ENCODE results near the gene SCTR. TPM values are rescaled to one million over a fixed set of nuclear protein-coding genes. Genes with fewer than 3 reads are reported as not detected.

Gene SCTR
- total and polyA plus RNA-seq, 2 of the 13 experiments (the other 11 are each of a cell fraction or from before 2014, with no cell fraction given) = not detected

DNA sequence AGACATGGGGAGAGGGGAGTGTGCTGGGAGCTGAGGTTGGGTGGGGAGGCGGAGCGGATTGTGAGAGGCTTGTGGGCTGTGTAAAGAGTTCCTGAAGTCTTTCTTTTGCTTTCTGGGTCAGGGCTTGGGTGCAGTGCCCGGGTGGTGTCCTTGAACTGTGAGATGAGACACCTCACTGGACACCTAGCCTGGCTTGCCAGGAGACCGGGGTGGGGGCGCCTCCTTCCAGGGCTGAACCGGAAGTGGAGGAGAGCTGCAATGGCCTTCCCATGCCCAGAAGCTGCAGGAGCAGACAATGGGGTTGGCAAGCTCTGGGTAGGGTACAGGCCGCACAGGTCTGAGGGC is 88.4 kb downstream of the SCTR start (continued):
- TF ChIP-seq, protein P1, sequence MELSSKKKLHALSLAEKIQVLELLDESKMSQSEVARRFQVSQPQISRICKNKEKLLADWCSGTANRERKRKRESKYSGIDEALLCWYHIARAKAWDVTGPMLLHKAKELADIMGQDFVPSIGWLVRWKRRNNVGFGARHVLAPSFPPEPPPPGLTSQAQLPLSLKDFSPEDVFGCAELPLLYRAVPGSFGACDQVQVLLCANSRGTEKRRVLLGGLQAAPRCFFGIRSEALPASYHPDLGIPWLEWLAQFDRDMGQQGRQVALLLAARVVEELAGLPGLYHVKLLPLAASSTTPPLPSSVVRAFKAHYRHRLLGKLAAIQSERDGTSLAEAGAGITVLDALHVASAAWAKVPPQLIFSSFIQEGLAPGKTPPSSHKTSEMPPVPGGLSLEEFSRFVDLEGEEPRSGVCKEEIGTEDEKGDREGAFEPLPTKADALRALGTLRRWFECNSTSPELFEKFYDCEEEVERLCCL (CRISPR knock-in tag; IDR thresholded peaks at IDR 0.05; ENCODE audit: borderline replicate concordance) = 0 out of 2 replicates have a peak, but pooled peaks have one; percentile 19
- TF ChIP-seq ONECUT2 (CRISPR knock-in tag; IDR thresholded peaks at IDR 0.05) = no peak
- TF ChIP-seq TCF7L2 (IDR thresholded peaks at IDR 0.05; ENCODE audit: low read depth, low read length) = no peak
- peak; percentile 53 for TF ChIP-seq HNF4A (CRISPR knock-in tag; IDR thresholded peaks at IDR 0.05)
- TF ChIP-seq SIX1 (CRISPR knock-in tag; IDR thresholded peaks at IDR 0.05; ENCODE audit: borderline replicate concordance) = no peak
- no peak for TF ChIP-seq KMT2B (CRISPR knock-in tag; IDR thresholded peaks at IDR 0.05)
- 0 out of 2 replicates have a peak, but pooled peaks have one; percentile 17 for TF ChIP-seq ZNF331 (CRISPR knock-in tag; IDR thresholded peaks at IDR 0.05)
- 0 out of 2 replicates have a peak, but pooled peaks have one; percentile 37 for TF ChIP-seq REPIN1 (CRISPR knock-in tag; IDR thresholded peaks at IDR 0.05; ENCODE audit: borderline replicate concordance, low read depth)
- no peak for TF ChIP-seq TOPORS (CRISPR knock-in tag; IDR thresholded peaks at IDR 0.05)
- TF ChIP-seq ZNF772 (CRISPR knock-in tag; IDR thresholded peaks at IDR 0.05) = no peak
- TF ChIP-seq, protein P2, sequence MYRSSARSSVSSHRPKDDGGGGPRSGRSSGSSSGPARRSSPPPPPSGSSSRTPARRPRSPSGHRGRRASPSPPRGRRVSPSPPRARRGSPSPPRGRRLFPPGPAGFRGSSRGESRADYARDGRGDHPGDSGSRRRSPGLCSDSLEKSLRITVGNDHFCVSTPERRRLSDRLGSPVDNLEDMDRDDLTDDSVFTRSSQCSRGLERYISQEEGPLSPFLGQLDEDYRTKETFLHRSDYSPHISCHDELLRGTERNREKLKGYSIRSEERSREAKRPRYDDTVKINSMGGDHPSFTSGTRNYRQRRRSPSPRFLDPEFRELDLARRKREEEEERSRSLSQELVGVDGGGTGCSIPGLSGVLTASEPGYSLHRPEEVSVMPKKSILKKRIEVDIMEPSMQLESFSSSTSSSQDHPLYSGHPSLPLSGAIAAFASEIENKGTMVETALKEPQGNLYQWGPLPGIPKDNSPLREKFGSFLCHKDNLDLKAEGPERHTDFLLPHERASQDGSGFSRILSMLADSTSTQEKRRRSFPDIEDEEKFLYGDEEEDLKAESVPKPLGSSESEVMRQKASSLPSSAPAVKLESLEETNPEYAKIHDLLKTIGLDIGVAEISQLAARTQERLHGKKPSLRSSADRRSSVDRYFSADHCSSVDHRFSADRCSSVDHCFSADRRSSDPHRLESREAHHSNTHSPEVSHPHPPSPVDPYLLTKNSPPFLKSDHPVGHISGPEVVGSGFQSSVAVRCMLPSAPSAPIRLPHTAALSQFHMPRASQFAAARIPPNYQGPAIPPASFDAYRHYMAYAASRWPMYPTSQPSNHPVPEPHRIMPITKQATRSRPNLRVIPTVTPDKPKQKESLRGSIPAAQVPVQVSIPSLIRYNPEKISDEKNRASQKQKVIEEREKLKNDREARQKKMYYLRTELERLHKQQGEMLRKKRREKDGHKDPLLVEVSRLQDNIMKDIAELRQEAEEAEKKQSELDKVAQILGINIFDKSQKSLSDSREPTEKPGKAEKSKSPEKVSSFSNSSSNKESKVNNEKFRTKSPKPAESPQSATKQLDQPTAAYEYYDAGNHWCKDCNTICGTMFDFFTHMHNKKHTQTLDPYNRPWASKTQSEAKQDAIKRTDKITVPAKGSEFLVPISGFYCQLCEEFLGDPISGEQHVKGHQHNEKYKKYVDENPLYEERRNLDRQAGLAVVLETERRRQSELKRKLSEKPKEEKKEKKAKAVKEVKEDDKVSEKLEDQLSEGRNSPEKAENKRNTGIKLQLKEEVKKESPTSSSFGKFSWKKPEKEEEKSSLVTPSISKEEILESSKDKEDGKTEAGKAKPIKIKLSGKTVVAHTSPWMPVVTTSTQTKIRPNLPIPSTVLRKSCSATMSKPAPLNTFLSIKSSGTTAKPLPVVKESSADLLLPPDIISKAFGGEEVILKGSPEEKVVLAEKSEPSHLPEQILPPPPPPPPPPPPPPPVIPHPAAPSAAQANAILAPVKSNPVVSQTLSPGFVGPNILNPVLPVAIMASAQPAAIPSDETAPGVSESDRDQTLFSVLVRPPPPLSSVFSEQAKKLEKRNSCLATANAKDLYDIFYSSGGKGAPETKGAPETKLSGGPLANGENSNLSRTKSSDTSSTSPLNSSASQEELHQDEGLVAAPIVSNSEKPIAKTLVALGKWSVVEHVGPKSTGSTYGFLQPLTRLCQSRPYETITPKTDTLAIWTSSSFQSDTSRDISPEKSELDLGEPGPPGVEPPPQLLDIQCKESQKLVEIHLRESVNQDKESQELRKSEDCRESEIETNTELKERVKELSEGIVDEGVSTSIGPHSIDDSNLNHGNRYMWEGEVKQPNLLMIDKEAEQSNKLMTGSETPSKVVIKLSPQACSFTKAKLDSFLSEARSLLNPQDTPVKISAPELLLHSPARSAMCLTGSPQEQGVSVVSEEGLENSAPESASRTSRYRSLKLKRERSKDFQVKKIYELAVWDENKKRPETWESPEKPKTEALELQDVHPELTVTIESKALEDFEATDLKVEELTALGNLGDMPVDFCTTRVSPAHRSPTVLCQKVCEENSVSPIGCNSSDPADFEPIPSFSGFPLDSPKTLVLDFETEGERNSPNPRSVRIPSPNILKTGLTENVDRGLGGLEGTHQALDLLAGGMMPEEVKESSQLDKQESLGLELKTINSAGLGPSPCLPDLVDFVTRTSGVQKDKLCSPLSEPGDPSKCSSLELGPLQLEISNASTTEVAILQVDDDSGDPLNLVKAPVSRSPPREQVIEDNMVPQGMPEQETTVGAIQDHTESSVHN (CRISPR knock-in tag; IDR thresholded peaks at IDR 0.05) = no peak
- no peak for TF ChIP-seq RFX5 (IDR thresholded peaks at IDR 0.05; ENCODE audit: low read depth, low read length)
- no peak for TF ChIP-seq KMT2A (CRISPR knock-in tag; IDR thresholded peaks at IDR 0.05)
- TF ChIP-seq SMAD3 (CRISPR knock-in tag; IDR thresholded peaks at IDR 0.05) = no peak
- peak; percentile 37 for TF ChIP-seq MED1 (CRISPR knock-in tag; IDR thresholded peaks at IDR 0.05)
- no peak for TF ChIP-seq FOXM1 (CRISPR knock-in tag; IDR thresholded peaks at IDR 0.05)
- TF ChIP-seq, protein P3, sequence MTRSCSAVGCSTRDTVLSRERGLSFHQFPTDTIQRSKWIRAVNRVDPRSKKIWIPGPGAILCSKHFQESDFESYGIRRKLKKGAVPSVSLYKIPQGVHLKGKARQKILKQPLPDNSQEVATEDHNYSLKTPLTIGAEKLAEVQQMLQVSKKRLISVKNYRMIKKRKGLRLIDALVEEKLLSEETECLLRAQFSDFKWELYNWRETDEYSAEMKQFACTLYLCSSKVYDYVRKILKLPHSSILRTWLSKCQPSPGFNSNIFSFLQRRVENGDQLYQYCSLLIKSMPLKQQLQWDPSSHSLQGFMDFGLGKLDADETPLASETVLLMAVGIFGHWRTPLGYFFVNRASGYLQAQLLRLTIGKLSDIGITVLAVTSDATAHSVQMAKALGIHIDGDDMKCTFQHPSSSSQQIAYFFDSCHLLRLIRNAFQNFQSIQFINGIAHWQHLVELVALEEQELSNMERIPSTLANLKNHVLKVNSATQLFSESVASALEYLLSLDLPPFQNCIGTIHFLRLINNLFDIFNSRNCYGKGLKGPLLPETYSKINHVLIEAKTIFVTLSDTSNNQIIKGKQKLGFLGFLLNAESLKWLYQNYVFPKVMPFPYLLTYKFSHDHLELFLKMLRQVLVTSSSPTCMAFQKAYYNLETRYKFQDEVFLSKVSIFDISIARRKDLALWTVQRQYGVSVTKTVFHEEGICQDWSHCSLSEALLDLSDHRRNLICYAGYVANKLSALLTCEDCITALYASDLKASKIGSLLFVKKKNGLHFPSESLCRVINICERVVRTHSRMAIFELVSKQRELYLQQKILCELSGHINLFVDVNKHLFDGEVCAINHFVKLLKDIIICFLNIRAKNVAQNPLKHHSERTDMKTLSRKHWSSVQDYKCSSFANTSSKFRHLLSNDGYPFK (CRISPR knock-in tag; IDR thresholded peaks at IDR 0.05; ENCODE audit: borderline replicate concordance) = no peak
